GM21717 (cell line): ENCODE data around the gene ETFB.

Source experiments
- ATAC-seq: cut with Tn5 transposase; IDR thresholded peaks from one replicate; pipeline ENCODE4 v1.9.1; 2021; ENCODE audit warnings: mild to moderate bottlenecking, moderate library complexity; ENCODE audit not compliant: unreplicated experiment

The ETFB gene

GRCh38 chr19:51352783-51353360 lies 13.3 kb downstream of the ETFB start:
- ATAC-seq, result no peak

- ATAC-seq, result no peak
These were observed 14.8 kb downstream of the ETFB start for GRCh38 chr19:51351266-51351990.

GRCh38 chr19:51347209-51347928 lies 18.8 kb downstream of the ETFB start:
- no peak for ATAC-seq

- ATAC-seq, result no peak
These were observed 19.4 kb downstream of the ETFB start for GRCh38 chr19:51346742-51347141.

DNA sequence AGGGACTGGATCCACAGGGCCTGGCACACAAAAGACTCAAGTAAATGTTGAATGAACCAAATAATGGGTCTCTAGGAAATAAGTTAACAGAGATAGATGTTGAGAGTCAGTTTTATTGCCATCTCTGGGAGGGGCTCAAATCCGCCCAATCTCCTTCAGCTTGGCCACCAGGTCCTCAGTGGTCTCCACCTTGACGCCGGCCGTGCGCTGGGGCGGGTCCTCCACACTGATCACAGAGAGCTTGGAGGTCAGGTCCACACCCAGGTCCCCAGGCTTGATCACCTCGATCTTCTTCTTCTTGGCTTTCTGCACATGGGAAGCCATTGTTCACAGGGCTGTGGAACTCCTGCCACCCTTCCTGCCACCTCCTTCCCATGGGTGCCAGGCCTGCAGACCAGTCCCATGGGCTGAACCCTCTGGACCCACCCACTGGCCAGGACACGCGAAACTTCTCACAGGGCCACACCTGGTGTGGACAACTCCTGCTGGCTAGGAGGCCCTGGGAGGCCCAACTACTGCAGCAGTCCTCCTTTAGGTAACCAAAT lies 21.0 kb downstream of the ETFB start:
- no peak for ATAC-seq

DNA sequence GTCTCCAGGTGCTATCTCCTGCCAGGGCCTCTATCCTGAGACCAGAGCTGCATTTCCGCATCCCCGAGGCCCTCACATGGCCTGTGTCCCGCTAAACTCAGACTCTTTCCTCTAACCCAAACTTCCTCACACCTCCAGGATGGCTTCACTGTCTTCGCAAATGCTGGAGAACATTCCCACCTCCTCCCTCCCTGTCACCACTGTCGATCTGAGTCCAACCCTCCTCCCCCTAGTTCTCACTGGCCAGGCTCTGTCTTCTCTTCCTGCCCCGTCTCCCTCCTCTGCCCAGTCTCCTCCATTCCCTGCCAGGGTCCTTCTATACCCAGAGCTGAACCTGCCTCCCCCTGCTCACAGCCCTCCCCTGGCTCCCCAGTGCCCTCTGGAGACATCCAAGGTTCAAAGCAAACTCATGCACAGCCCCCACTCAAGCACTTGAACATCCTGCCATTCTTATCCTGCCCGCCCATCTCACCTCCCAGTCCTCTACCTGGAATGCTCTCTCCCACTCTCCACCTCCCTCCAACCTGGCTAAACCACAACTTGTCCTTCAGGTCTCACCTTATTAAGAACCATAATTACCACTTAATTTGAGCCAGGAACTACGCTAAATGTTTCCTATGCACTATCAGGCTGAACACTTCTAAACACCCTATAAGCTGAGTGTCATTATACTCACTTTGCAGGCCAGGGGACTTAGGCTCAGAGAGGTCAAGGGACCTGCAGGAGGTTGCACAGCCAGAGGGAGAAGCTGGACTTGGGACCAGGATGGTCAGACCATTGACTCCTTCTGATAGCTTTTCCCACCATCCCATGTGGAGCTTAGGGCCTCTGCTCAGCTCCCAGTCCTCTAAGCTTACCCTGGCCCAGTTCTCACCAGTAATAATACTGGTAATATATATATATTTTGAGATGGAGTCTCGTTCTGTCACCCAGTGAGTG lies 23.3 kb downstream of the ETFB start:
- no peak for ATAC-seq

- no peak for ATAC-seq
These were observed 24.1 kb downstream of the ETFB start, which contains the start of gene VSIG10L for GRCh38 chr19:51341976-51342580. TSS of gene VSIG10L (minus strand) at chr19:51342139. CDS start at chr19:51342124, 15 bp downstream.

GRCh38 chr19:51341066-51341465 lies 25.1 kb downstream of the ETFB start:
- ATAC-seq, result no peak

DNA sequence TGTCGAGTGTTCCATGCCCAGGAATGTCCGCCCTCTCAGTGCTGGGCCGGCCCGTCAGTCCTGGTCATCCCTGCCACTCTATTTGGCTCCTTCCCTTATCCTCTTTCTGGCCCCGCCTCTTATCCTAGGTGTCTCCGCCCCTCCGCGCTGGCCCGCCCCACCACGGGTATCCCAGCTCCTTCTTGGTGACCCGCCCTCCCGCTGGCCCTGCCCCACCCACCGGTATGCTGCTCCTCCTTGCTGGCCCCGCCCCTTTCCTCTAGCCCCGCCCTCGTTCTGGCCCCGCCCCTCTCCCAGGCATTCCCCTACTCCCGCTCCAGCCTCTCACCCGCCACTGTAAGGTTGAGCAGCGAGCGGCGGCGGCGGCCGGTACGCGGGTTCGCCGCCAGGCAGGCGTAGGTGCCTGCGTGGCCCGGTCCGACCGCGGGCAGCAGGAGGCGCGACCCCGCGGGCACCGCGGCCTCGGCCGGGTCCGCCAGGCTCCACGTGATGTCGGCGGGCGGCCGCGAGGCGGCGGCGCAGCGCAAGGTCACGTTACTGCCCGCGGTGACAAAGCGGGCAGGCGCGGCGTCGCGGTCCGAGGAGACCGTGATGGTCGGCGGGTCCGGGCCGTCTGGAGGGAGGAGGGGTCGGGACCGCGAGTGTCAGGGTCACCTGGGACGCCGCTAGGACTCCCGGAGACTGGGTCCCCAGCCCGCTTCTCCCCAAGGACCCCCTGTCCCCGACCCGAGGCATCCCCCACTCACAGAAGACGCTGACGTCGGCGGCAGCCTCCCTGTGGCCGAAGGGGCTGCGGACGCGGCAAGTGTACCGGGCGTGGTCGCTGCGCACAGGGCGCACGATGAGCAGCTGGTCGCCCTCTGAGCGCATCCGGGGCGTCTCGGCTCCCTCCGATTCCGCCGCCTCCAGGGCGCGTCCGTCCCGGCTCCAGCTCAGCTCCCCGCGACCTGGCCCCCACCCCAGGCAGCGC lies 26.2 kb downstream of the ETFB start:
- ATAC-seq, result peak; percentile 38

DNA sequence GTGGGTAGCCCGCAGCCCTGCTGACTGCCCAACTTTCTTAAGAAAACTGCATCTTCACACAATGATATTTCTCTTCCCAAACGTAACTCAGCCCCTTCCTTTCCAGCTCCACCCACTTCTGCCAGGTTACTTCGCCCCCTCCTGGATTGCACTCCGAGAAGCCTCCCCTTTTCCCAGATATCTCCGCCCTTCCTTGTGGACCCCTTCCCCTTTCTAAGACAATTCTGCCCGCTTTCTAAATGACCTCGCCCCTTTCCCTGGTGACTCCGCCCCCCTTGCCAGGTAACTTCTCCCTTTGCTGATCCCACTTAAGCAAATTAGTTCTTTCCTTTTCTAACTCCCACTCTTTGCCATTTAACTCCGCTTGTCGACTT lies 26.9 kb downstream of the ETFB start:
- ATAC-seq, result no peak

GRCh38 chr19:51338563-51339312 lies 27.4 kb downstream of the ETFB start:
- peak; percentile 57 for ATAC-seq

DNA sequence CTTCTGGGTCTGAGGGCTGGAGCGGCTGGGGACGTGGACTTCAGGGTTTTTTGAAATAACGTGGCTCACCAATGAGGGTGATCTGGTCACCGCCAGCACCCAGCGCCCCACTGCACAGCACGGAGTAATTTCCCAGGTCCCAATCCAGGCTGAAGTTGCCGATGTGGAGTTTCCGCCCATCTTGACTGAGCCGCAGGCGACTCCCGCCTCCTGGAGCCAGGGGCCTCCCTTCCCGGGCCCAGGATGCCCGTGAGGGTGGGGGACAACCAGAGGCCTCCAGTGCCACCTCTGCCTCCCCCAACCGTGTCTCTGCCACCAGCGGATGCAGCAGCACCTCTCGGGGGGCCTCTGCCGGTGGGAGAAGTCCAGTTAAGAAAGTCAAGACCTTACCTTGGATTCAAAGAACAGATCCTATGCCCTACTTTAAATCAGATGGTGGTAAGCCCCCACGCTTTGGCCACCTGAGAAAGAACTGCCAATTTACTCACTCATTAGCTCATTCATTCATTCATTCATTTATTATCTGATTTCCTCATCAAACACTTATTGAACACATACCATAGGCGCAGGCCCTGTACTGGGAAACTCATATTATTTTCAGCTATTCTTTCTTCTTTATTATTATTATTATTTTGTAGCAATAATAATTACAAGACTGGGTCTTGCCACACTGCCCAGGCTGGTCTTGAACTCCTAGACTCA lies 28.2 kb downstream of the ETFB start:
- ATAC-seq, result no peak

DNA sequence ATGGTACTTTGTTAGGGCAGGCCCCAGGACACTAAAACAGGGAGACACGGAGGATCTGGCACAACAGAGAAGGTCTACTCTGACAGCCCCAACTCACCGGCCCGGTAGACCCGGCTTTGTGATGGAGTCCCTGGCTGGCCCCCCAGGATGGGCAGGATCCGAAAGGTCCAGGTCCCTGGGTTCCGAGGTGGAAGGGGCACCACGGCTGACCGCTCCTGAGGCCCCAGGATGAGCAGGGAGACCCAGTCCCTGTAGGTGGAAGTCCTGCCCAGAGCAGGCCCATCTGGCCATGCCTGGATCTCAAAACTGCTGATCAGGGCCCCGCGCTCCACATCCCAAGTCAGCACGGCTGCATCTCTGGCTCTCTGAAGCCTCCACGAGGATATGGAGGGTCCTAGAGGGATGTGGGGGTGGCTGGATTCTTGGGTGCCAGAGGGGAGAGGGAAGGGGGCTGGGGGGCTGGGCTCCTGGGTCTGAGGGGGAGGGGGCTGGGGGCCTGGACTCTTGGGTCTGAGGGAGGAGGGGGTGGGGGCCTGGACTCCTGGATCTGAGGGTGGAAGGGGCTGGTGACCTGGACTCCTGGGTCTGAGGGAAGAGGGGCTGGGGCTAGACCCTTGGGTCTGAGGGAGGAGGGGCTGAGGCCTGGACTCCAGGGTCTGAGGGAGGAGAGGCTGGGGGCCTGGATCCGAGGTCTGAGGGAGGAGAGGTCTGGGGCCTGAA lies 28.9 kb downstream of the ETFB start:
- no peak for ATAC-seq

- no peak for ATAC-seq
These were observed 32.2 kb downstream of the ETFB start for GRCh38 chr19:51333836-51334460.

DNA sequence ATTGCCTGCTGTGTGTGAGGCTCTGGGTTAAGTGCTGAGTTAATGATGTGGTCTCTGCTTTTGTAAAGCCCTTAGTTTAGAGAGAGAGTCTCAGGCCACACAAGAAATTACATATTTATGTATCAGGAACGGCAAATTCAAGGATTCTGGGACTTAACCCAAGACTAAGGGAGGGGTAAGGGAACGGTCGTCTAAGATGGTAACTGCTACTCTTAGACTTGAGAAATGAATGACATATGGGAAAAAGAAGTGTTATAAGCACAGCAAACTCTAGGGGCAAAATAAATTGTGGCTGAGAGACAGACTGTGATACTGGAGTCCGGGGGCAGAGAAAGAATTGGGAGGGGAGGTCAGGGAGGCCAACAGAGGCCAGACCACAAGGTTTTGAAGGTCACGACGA lies 34.5 kb downstream of the ETFB start:
- no peak for ATAC-seq

DNA sequence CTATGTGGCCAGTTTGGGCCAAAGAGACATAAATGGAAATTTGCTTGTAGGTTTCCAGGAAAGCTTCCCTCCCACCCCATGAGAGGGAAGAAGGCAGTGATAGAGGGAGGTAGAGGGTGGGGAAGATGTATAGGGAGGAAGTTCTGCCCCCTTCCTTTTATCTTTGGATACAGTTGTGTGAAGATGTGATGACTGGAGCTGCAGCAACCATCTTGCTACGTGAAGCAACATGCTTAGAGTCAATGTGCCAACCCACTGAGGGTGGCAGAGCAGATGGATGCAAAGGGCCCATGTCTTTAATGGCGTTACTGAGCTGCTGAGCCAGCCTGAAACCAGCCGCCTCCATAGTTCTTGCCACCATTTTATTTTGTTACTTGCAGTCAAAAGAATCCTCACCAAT lies 35.0 kb downstream of the ETFB start:
- ATAC-seq, result no peak

GRCh38 chr19:51330366-51330765 lies 35.8 kb downstream of the ETFB start:
- no peak for ATAC-seq
